Parathyroid adenoma (tissue), 2 donors: ENCODE measurements around the gene PPIB.
"Not testable (repeated sequence)": the region's sequence is repeated elsewhere in the genome, so short reads cannot be mapped to it uniquely, and the experiment has no call there.

Source experiments
- H2AFZ ChIP-seq: fragments of 300-600 bp; sonication (generic); one replicate; pipeline ENCODE4 v1.7.0; 2017; ENCODE audit warnings: antibody characterized with exemption, mild to moderate bottlenecking
- H3K27ac ChIP-seq: fragments of 300-600 bp; sonication (generic); one replicate; pipeline ENCODE4 v1.7.0; 2017
- H3K27me3 ChIP-seq: fragments of 300-600 bp; sonication (generic); one replicate; pipeline ENCODE4 v1.7.0; 2017; ENCODE audit warnings: low read length; ENCODE audit not compliant: control insufficient read depth, insufficient read depth
- H3K36me3 ChIP-seq: fragments of 300-600 bp; sonication (generic); one replicate; pipeline ENCODE4 v1.7.0; 2017; ENCODE audit warnings: low read length; ENCODE audit not compliant: control insufficient read depth, insufficient read depth
- H3K4me1 ChIP-seq: fragments of 300-600 bp; sonication (generic); one replicate; pipeline ENCODE4 v1.7.0; 2017; ENCODE audit warnings: control low read depth
- H3K4me2 ChIP-seq: fragments of 300-600 bp; sonication (generic); one replicate; pipeline ENCODE4 v1.7.0; 2017; ENCODE audit warnings: low read length
- H3K4me3 ChIP-seq: fragments of 300-600 bp; sonication (generic); one replicate; pipeline ENCODE4 v1.7.0; 2017; ENCODE audit warnings: low read depth, low read length
- H3K79me2 ChIP-seq: fragments of 300-600 bp; sonication (generic); one replicate; pipeline ENCODE4 v1.7.0; 2017; ENCODE audit warnings: control low read depth
- H3K9ac ChIP-seq: fragments of 300-600 bp; sonication (generic); one replicate; pipeline ENCODE4 v1.7.0; 2017; ENCODE audit warnings: mild to moderate bottlenecking
- H3K9me3 ChIP-seq: fragments of 300-600 bp; sonication (generic); one replicate; pipeline ENCODE4 v1.7.0; 2017; ENCODE audit warnings: low read length; ENCODE audit not compliant: control insufficient read depth
- TF ChIP-seq, protein P1 (sequence below): fragments of 300-600 bp; sonication (generic); IDR thresholded peaks from one replicate; pipeline ENCODE4 v1.7.0; 2017; ENCODE audit warnings: antibody characterized with exemption, mild to moderate bottlenecking
- donor health status: primary hyperparathyroidism.

The PPIB gene

GRCh38 chr15:64112904-64113303 is 49.9 kb downstream of the PPIB start:
- H3K4me3 ChIP-seq = no peak overlapping the region
- no peaks in the 10 kb centered on the region for H3K9me3 ChIP-seq
- peaks cover 3% of the 10 kb centered on the region for H3K4me1 ChIP-seq
- no peaks in the 10 kb centered on the region for H3K27me3 ChIP-seq
- no peak overlapping the region for H3K27ac ChIP-seq
- H3K36me3 ChIP-seq = no peaks in the 10 kb centered on the region
- H2AFZ ChIP-seq = no peak overlapping the region
- H3K79me2 ChIP-seq = peaks cover 6% of the 10 kb centered on the region
- TF ChIP-seq, protein P1, sequence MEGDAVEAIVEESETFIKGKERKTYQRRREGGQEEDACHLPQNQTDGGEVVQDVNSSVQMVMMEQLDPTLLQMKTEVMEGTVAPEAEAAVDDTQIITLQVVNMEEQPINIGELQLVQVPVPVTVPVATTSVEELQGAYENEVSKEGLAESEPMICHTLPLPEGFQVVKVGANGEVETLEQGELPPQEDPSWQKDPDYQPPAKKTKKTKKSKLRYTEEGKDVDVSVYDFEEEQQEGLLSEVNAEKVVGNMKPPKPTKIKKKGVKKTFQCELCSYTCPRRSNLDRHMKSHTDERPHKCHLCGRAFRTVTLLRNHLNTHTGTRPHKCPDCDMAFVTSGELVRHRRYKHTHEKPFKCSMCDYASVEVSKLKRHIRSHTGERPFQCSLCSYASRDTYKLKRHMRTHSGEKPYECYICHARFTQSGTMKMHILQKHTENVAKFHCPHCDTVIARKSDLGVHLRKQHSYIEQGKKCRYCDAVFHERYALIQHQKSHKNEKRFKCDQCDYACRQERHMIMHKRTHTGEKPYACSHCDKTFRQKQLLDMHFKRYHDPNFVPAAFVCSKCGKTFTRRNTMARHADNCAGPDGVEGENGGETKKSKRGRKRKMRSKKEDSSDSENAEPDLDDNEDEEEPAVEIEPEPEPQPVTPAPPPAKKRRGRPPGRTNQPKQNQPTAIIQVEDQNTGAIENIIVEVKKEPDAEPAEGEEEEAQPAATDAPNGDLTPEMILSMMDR = no peak
- H3K9ac ChIP-seq = no peak overlapping the region
- H3K4me2 ChIP-seq = no peak overlapping the region

- Histone ChIP-seq H3K27ac (no peak overlapping the region), H3K27me3 (no peaks in the 10 kb centered on the region), H2AFZ (no peak overlapping the region), H3K4me2 (no peak overlapping the region), H3K9me3 (no peaks in the 10 kb centered on the region), H3K79me2 (peaks cover 13% of the 10 kb centered on the region), H3K4me3 (no peak overlapping the region), H3K4me1 (peaks cover 3% of the 10 kb centered on the region), H3K9ac (no peak overlapping the region), H3K36me3 (no peaks in the 10 kb centered on the region)
- TF ChIP-seq, protein P1 = no peak
Measured at GRCh38 chr15:64112073-64112772, 50.6 kb downstream of the PPIB start.

DNA sequence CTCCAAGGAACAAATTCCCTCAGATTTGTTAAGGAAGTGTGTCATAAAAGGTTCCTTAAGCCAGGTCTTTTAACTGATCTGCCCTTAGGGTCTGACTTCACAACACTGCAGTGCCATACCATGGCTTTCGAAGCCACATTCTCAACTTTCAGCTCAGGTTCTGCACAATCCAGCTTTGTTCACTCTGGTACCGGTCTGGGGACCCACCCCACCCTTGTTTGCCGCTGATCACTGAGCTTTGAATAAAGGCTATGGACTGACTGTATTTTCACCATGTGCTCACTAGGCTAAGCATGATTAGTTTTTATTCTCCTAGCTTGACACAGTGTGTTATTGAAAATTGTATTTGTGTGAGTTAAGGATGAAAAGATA is 51.2 kb downstream of the PPIB start:
- H3K4me1 ChIP-seq = peaks cover 3% of the 10 kb centered on the region
- H3K27ac ChIP-seq = no peak overlapping the region

DNA sequence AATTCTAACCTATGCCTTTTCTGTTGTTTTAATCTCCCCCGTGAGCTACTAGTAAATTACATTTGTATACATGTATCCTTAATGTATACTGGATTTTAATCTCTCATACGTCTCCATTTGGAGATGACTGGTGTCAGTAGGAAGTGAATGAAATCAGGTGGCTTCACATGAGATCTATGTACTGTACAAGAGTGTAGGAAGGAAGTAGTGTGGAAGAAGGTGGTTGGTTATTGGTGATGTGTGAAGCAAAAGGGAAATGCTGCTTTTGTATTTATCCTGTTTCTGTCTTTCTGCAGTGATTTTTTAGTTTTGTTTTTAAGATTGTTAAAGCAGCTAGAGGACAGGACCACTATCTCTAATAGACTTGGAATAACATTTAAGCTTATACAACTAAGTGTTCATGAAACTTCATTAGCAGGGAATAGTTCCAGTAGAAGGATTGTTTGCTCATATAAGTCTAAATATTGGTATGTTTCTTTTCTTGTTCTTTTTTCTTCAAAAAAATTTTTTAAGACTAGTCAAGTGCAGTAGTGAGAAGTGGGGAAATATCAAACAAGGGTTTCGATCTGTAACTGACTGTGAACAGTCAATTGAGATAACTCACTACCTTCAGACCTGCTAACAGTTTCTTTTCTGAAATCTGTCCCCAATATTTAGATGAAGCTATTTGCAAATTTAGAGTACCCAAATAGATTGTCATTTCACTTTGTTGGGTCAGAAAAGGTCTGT is 51.7 kb downstream of the PPIB start:
- Histone ChIP-seq H3K36me3 (no peaks in the 10 kb centered on the region), H3K27ac (no peak overlapping the region), H3K9ac (no peak overlapping the region), H3K9me3 (no peaks in the 10 kb centered on the region), H2AFZ (no peak overlapping the region), H3K79me2 (peaks cover 18% of the 10 kb centered on the region), H3K4me1 (peaks cover 3% of the 10 kb centered on the region), H3K4me3 (no peak overlapping the region), H3K4me2 (no peak overlapping the region), H3K27me3 (no peaks in the 10 kb centered on the region)
- TF ChIP-seq, protein P1 = no peak

More for the DNA sequence above, 51.2 kb downstream of the PPIB start:
- Histone ChIP-seq H3K9ac (no peak overlapping the region), H3K4me2 (no peak overlapping the region), H3K36me3 (no peaks in the 10 kb centered on the region), H2AFZ (no peak overlapping the region), H3K27me3 (no peaks in the 10 kb centered on the region), H3K4me3 (no peak overlapping the region), H3K9me3 (no peaks in the 10 kb centered on the region), H3K79me2 (peaks cover 18% of the 10 kb centered on the region)
- TF ChIP-seq, protein P1 = no peak

DNA sequence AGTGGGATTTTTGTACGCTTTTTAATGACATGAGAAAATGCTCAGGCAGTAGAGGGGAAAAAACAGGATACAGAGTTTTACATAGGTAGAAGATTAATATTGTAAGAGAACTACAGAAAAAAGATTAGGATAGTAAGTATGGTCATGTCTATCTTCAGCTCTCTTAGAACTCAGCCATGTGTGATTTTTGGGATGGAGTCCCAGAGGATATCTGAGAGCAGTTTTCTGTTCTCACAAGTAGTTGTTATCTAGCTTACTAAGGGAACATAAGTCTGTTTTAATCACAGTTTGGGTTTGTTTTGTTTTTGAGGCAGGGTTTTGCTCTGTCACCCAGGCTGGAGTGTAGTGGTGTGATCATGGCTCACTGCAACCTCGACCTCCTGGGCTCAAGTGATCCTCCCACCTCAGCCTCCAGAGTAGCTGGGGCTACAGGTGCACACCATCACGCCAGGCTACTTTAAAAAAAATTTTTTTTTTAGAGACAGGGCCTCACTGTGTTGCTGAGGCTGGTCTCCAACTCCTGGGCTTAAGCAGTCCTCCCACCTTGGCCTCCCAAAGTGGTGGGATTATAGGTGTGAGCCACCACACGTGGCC is 52.6 kb downstream of the PPIB start:
- H3K9ac ChIP-seq, H3K27me3 ChIP-seq, H3K4me3 ChIP-seq, H3K4me1 ChIP-seq, H3K27ac ChIP-seq, H3K4me2 ChIP-seq, H2AFZ ChIP-seq, H3K9me3 ChIP-seq, H3K36me3 ChIP-seq: not testable (repeated sequence)
- peaks cover 20% of the 10 kb centered on the region for H3K79me2 ChIP-seq
